CD4-positive, alpha-beta T cell treated with Interleukin-6 for 4 hours (primary cell): Measurements from ENCODE around the gene OR4D11.
"Not testable (repeated sequence)": the region's sequence is repeated elsewhere in the genome, so short reads cannot be mapped to it uniquely, and the experiment has no call there.

ENCODE experiments used
- DNase-seq: peaks from one replicate; pipeline ENCODE4 v3.0.0-alpha.2; 2020; ENCODE audit warnings: mixed read lengths

Gene OR4D11

DNA sequence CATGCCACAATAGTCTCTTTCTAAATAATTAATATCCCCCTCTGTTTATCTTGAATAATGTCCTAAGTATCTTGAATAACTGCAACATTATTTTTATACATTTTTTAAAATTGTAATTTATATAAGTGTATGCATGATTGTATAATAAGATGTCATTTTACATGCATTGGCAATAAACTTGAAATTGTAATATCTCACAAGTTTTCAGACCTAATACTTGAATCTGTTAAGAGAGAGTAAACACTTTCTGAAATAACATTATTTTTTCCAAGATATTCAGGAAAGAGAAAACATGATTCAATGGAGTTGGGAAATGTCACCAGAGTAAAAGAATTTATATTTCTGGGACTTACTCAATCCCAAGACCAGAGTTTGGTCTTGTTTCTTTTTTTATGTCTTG, at the start of gene OR4D11:
TSS of gene OR4D11 (plus strand) at position 301 of the 400 bp plus-strand sequence. CDS start at position 301, 0 bp downstream.
- no peak for DNase-seq

- no peak for DNase-seq
These were observed 46.7 kb upstream of the OR4D11 start, which contains the start of gene OR4D6 for GRCh38 chr11:59456661-59457060. TSS of gene OR4D6 (plus strand) at chr11:59456961. CDS start at chr11:59456961, 0 bp downstream.

- no peak for DNase-seq
These were observed 43.5 kb upstream of the OR4D11 start for GRCh38 chr11:59459916-59460315.

DNA sequence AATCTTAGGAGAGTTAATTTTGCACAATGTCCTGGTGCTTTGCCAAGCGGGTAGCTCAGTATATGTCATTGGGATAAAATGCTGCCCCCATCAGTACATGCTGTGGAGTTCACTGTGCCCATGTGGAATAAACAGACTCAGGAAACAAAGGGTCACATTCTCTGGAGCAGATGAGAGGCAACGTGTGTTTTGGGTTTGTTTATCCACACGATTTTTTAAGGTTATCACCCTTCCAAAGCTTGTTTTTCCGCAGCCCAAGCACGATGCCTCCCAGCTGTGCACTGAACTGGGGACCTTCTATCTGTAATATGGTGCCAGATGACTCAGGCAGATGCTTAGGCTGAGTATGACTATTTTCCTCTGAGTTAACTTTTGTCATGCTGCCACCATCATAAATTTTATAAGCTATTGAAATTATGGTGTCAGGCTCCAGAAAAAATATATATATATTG, 40.2 kb upstream of the OR4D11 start:
- DNase-seq = no peak

DNA sequence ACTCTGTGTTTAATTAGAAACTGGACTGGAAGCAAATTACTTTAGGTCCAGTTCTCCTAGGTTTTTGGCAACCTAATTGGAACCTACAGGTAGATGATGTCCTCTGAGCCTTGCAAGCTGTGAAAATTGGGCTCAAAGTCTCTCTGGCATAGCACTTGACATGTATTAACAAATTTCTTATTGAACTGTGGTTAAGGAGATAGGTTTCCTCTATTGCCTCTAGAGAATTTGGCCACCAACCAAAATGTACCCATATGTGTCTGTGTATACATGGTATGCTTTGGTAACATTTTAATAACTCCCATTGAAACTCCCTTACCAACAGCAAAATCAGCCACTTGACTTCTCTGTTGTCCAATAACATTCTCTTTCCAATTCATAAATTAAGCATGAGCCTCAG, 30.4 kb upstream of the OR4D11 start, which contains the start of gene OR4D10:
TSS of gene OR4D10 (plus strand) at position 301 of the 400 bp plus-strand sequence. CDS start 4,115 bp downstream, outside the sequence.
- no peak for DNase-seq

DNA sequence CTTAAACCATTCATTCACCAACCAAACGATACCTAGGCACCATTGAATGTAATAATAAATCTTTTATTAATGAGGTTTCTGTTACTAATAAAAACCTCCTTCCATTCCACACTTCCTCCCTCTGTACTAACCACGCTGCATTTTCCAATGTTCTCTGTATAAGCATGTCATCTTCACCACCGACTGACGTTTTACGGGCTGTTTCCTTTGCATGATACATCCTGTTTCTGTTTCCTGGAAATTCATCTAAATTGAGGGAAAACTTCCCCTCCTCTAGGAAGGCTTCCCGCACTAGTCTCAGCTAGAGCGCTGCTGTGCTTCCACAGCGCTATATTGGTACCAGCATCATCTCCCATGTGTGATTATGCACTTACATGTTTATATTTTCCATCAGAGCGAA, 28.2 kb upstream of the OR4D11 start:
- no peak for DNase-seq

DNA sequence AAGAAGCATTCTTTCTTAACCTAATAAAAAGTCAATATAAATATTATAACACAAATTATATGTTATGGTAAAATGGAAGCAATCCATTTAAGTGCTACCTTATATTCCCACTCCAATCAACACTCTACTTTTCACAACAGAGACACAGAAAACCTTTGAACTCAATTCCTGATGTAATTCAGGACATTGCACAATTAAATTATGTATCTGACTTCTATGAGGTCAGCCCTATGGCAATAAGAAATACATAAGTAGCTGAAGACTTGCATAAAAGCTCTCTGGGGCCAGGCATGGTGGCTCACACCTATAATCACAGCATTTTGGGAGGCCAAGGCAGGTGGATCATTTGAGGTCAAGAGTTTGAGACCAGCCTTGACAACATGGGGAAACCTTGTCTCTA, 23.5 kb upstream of the OR4D11 start:
- no peak for DNase-seq

GRCh38 chr11:59480359-59480758, 23.0 kb upstream of the OR4D11 start:
- no peak for DNase-seq

GRCh38 chr11:59501931-59502330, 1.4 kb upstream of the OR4D11 start:
- DNase-seq = no peak

DNA sequence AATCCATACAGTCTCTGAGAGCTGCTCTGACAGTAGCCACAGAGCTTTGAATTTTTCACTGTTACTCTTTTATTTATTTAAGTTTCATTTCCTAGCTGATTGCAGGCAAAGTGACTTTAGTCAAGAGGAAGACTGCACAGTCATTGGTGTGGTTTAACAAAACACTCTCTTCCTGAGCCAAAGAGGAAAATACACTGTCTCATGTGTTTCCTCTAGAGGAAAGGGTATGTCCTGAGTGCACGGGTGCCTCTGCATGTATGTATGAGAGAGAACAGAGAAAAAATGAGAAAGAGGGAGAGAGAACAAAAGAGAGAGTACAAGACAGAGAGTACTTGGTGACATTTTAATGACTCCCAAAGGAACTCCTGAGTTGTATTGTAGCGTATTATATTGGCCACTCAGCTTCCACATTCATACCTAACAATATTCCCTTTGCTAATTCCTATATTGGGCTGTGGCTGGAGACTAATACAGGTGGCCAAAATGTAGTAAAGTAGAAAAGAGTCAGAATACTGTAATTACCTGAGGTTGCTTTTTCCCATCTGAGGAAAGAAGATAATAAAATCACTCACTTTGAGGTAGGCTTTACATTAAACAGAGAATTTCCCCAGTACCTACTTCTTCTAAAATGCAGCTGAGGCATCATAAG, 7.7 kb downstream of the OR4D11 start, which contains the start of gene OR4D9:
TSS of gene OR4D9 (plus strand) at position 599 of the 649 bp plus-strand sequence. CDS start 3,374 bp downstream, outside the sequence.
- DNase-seq = peak; percentile 35

DNA sequence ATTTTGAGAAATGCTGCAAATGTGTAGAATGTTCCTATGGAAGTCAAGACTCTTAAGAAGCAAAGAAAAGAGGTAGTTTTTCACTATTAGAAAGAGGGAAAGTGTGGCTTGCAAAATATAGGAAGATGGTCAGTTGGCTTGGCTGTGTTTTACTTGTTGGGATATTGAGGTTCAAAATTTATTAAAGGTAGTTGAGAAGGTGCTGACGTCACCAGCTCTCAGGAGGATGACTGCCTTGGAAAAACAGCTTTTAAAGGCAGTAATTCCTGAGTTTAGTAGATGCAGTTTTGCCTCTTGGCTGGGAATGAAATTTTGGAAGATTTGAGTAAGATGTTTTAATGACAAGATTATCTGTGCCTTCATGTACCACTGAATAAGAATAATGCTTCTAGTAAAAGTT, 8.3 kb downstream of the OR4D11 start:
- no peak for DNase-seq

GRCh38 chr11:59520139-59520538, 16.8 kb downstream of the OR4D11 start:
- not testable (repeated sequence) for DNase-seq

DNA sequence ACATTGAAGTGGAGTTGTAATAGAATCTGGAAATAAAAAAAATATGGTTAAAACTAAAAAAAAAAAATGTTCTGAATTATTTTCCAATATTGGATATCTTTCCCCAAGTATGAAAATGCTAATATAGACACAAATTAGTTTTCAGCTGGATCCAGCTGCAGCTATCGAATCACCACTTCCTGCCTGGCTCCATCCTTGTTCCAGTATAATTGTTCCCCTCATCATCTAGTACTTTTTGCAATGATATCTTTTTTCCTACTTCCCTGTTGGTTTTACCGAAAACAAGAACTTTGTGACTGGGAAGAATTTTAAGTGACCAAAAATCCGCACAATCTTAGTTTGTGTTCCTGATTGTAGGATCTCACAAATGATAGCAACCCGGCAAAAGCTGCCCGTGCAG, 17.4 kb downstream of the OR4D11 start:
- DNase-seq = no peak

DNA sequence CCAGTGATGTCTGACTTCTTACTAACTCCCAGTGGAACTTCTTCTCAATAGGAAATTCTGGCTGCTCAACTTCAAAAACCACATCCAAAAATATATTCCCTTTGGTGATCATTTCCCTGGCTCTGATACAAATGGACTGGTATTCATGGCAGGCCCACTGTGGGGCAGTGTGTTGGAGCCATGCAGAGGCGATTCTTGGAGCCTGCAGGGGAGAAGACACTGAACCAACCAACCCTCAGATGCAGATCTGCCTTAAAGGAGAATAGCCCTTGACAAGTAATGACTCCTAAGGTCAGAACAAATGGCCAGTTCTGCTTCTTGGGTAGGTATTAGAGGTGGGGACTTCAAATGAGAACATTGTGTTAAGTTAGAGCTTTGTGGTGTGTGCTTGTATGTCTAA, 20.2 kb downstream of the OR4D11 start:
- DNase-seq = no peak

- no peak for DNase-seq
These were observed 25.3 kb downstream of the OR4D11 start for GRCh38 chr11:59528711-59529110.

DNA sequence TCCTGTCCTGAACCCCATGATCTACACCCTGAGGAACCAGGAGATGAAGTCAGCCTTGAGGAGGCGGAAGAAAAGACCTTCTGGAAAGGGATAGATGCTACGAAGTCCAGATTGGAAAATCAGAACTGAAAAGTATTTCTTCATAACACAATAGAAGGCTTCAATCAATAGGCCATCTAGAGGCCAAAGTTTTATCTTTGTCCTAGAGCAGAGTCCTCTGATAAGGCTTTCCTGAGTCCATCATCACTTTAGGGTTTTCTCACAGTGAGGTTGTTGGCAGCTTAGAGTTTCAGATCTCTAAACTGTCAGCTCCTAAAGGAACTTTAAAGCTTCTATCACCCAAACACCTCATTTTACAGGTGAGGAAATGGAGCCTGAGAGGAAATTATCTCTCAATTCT, 29.2 kb downstream of the OR4D11 start:
- no peak for DNase-seq

DNA sequence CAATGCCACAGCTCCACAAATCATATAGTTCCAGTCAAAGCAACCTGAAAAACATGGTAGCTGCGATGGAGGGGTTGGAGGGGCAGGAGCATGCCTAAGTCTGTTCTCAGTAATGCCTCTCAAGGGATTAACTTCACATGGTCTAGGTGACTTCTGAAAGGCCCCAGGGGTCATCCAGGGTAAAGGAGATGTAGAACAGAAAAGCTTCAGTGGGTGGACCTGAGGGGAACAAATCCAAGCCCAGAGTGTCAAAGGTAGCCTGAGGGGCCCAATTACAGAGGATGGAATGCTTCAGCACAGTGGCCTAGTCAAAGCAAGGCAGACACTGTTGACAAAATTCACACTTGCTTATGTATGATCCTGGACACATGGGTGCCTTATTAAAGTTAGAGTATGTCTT, 31.3 kb downstream of the OR4D11 start:
- no peak for DNase-seq

- no peak for DNase-seq
These were observed 38.9 kb downstream of the OR4D11 start for GRCh38 chr11:59542142-59542810.

DNA sequence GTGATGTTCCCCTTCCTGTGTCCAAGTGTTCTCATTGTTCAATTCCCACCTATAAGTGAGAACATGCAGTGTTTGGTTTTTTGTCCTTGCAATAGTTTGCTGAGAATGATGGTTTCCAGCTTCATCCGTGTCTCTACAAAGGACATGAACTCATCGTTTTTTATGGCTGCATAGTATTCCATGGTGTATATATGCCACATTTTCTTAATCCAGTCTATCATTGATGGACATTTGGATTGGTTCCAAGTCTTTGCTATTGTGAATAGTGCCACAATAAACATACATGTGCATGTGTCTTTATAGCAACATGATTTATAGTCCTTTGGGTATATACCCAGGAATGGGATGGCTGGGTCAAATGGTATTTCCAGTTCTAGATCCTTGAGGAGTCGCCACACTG, 40.3 kb downstream of the OR4D11 start:
- DNase-seq = not testable (repeated sequence)

- no peak for DNase-seq
These were observed 41.4 kb downstream of the OR4D11 start for GRCh38 chr11:59544869-59545178.

GRCh38 chr11:59545179-59546020, 42.0 kb downstream of the OR4D11 start:
- DNase-seq = no peak

- DNase-seq = not testable (repeated sequence)
These were observed 44.4 kb downstream of the OR4D11 start for GRCh38 chr11:59547605-59548308.

- DNase-seq = no peak
These were observed 44.9 kb downstream of the OR4D11 start for GRCh38 chr11:59548309-59548656.
